NCI-H1436 (cell line): ENCODE measurements around the gene DGKZ.

Experiments
- DNase-seq: peaks from one replicate; lab custom pipeline; 2025; lab: John Stamatoyannopoulos, UW

The DGKZ gene

DNA sequence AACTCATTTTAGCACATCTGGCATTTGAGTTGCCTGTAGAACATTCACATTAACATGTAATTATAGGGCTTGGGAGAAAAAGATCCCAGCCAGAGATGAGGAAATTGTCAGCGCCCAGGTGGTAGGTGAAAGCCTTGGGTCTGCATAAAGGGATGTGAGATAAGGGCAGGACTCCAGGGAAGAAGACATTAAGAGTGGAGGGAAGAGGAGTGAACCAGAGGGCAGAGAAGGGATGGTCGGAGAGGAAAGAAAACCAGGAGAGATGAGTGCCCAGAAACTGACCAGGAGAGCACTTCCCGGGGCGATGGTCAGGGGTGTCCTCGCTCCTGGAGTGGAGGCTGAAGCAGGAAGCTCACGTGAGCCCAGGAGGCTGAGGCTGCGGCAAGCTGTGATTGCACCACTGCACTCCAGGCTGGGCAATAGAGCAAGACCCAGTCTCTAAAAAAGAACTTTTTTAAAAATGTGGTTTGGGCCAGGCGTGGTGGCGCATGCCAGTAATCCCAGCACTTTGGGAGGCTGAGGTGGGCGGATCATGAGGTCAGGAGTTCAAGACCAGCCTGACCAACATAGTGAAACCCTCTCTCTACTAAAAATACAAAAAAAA lies 20.3 kb upstream of the DGKZ start:
- no peak for DNase-seq

DNA sequence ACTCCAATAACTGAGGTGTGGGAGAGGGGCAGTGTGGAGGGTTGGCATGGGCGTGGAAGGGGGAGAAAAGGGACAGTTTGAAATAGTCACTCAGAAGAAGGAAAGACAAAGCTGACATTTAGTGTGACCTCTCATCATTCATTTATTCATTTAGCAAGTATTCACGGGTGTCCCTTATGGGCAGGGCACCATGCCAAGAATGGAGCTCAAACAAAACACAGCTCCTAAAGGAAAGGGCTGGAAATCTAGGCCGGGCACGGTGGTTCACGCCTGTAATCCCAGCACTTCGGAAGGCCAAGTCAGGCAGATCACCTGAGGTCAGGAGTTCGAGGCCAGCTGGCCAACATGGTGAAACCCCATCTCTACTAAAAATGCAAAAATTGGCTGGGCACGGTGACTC lies 19.4 kb upstream of the DGKZ start:
- DNase-seq: no peak

DNA sequence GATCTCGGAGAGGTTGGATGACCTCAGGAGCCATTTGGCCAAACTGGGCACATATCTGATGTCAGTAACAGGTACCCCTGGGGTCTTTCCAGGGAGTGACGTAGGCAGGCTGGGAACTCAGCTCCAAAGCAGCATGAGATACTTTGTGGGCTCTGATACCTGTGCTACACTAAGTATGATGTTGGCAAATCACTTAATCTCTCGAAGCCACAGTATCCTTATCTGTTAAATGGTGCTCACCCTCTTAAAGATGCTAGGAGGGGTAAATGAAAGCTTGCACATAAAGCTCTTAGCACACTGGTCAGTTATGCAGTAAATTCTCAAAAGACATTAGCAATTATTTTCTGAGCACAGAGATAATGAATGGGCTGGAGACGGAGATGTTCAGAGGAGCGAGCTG lies 17.1 kb upstream of the DGKZ start:
- DNase-seq: no peak

DNA sequence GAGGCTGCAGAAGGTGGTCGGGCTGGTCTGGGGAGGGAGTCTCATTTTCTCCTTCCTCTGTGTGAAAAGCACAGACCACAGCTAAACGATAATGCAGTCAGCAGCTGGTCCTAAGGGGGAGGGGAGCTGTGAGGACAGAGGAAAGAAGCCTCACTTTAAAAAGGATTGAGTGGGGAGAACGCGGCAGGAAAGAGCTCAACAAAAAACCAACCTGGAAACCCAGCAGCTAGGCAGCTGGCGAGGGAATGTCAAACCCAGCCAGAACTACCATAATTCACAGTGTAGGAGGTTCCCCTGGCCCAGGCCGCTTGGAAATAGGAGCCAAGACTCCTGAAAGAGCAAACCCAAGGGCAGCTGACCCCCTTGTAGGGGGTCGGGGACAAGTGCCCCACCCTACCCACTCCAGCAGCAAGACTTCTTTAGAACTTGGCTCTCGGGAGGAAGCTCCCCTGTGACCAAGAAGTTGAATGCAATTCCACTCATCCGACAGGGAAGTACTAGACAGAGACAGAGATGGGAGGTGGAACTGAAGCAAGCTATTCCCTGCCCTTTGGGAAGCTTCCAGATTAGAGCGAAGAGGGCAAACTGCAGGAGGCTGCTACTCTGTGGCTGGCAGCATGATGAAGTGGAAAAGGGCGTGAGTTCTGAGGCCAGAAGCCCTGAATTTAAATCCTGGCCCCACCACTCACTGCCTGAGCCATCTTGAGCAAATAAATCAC lies 16.5 kb upstream of the DGKZ start:
- DNase-seq: no peak

DNA sequence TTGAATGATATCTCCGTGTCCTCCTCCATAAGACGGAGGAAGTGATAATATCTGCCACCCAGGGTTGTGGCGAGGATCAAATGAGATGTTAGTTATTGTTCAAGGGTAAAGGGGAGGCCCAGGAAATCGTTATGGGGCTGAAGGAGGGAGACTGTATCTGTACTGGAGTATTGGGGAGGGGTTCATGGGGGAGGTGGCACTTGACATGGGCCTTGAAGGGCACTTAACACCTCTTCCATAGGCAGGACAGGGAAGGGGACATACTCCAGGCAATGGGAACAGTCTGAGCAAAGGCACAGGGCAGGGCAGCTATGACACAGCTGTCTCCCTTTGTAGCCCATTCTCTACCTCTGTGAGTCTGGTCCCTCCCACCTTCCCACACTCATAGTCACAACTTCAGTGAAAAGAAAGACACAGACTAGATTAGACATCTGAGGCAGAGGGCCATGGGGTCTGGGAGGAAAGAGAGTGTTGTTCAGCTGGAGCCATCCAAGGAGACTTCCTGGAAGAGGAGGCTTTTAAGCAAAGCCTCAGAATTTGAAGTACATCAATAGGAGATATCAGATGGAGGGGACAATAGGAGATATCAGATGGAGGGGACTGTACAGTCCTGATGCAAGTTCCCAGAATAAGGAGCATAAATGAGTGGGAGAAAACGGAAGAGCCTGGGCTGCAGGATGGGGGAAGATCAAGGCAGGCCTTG lies 15.8 kb upstream of the DGKZ start:
- no peak for DNase-seq

DNA sequence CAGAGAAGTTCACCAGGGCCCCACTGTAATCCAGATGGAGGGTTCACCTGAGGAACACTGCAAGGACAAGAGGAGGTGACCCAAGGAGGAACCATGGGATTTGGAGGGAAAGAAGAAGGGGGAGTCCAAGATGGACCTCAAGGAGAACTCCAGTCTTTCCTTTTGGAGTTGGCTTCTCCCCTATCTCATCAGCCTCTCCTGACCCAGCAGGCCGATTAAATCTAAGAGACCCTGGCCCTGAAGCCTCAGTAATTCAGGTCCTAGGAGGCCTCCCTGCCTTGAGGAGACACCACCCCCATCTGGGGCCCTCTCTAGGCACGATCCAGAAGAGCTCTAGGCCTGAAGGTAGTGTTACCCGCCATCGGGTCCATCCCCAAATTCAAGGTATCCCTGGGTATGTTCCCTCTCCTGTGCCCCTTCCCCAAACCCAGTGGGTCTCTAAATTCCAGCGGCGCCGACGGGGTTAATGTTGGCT lies 15.1 kb upstream of the DGKZ start:
- DNase-seq: no peak

DNA sequence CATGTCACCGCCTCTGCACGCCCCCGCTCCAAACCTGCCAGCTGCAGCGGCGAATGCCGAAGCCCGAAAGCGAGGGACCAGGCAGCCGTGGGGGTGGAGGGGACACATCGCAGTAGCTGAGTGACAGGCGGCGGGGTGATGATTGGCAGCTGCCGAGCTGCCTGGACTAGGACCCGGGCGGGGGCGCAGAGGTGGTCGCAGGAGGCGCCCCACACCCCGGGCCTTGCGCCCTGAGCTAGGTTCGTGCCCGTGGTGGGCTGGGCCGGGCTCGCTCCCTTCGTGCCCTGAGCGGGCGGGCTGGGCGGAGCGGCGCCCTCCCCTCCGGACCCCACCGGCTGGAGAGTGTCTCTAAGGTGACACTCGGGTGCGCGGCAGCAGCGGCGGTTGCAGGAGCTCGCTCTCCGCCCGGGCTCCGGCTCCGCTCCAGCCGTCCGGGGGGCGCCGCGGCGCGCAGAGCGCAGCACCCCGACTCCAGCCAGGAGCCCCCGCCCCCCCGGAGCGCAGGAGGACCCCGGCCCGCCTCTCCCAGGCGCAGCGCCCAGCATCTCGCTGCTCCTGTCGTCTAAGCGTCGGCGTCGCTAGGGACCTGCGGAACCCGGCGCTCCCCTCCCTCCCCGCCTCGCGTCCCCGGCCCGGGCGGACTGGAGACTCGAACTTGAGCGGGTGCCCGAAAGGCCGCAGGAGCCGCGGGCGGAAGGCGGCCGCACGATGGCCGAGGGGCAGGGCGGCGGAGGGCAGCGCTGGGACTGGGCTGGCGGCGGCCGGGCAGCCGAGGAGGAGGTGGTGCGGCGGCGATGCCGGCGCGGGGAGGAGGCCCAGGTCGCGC lies 14.5 kb upstream of the DGKZ start:
- no peak for DNase-seq

DNA sequence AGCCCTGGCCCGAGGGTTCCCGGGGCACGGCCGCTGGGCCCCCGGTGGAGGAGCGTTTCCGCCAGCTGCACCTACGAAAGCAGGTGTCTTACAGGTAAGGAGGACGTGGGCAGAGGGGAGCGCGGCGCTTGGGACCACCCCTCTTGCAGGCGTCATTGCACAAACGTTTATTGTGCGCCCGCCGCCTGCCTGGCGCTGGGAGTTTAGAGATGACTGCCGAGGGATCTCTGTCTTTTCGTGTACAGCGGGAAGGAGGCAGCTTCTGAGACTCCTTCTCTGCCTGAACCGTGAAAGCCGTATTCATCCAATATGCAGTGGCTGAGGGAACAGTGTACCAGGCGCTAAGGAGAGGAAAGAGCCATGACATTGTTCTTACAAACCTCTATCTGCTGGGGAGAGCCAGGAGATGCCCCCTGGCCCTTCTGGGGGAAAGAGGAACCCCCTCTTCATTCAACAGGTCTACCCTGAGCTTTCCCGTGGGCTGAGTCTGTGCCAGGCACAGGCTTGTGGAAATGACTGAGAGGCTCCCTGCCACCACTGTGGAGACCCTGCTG lies 13.8 kb upstream of the DGKZ start:
- no peak for DNase-seq

DNA sequence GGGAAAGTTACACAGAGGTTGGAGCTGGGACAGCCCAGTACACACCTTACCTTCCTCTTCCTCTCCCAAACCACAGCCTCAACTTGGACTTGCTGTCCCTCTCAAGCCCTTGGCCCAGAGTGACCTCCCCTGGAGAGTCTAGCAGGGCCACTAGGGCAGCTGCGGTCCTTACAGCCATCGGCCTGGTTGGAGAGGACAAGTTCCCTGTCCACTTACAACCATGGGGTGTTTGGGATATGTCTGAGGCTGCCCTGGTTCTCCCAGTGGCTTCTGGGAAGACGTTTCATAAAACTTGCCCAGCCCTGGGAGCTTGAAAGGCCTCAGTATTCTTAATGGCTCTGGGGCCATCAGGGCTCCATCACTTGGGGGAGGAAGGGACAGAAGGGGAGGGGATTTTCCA lies 13.1 kb upstream of the DGKZ start:
- no peak for DNase-seq

DNA sequence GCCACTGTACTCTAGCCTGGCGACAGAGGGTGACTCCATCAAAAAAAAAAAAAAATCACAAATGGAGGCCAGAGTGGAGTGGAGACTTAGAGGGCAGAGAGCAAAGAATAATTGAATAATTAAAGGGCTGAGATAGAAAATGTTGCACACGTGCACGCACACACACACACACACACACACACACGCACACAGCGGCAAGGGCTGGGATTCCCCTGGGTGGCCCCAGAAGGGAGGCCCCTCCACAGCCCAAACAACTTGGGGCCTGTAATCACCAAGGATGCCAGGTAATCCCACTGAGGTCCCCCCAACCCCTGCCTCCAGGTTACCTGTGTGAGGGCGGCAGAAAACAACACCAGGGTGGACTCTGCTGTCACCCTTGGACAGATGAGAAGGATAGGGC lies 12.0 kb upstream of the DGKZ start:
- DNase-seq: no peak

DNA sequence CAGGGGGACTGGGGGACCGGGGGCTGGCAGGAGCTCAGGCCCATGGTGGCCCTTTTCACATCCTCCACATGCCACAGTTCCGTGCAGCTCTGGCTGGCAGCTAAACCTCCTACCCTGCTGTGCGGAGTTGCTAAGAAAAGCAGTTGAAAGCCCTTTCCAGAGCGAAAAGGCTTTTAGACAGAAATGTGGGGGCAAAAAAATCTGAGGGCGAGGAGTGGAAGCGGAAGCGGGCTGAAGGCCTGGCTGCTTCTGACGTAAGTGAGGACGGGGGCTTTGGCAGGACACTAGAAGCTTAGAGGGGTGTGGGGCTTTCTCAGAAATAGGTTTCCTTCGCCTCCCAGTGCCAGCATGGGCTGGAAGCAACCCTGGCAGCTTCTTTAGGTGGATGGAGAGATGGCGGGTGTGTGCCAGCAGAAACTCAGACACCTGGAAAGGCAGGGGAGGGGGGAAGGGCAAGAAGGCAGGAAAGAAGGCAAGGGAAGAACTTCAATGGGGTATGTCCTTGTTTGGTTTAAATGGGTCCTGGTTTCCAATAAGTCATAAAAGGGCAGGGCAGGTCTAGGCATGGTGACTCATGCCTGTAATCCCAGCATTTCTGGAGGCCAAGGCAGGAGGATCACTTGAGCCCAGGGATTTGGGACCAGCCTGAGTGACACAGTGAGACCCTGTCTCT lies 11.2 kb upstream of the DGKZ start:
- no peak for DNase-seq

DNA sequence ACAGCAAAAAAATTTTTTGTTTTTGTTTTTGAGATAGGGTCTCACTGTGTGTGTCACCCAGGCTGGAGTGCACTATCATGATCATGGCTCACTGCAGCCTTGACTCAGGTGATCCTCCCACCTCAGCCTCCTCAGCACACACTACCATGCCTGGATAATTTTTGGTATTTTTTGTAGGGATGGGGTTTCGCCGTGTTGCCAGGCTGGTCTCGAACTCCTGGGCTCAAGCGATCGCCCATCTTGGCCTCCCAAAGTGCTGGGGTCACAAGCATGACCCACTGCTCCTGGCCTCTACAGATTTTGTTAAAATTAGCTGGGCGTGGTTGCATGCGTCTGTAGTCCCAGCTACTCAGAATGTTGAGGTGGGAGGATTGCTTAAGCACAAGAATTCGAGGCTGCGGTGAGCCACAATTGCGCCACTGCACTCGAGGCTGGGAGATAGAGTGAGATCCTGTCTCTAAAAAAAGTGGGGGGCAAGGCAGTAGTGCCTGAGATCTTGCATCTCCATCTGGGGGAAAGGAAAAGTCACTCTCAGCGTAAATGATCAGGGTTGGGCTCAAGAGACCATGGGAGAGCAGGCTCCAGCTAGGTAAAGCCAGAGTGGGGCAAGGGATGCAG lies 10.6 kb upstream of the DGKZ start:
- no peak for DNase-seq

DNA sequence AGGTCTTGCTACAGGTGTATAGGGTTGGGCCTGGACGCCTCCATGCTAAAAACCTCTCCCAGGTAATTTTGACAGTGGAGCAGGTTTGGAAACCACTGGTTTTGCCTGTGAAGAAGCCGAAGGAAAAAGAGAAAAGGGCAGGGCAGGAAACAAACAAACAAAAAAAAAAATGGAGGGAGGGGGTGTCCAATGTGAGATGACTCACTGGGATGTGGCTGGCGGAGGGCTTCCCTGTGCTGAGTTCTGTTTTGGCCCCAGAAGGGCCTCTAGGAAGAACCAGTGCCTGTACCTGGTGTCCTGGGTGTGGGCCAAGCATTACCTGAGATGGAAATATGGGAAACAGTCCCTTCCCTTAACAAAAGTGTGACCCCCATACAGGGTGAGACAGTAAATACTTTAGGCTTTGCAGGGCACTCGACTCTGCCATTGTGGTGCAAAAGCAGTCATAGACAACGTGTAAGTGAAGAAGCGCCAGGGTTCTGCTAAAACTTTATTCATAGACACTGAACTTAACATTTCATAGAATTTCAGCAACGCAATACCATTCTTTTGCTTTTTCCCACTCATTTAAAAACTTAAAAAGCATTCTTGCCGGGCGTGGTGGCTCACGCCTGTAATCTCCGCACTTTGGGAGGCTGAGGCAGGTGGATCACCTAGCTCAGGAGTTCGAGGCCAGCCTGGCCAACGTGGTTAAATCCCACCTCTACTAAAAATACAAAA lies 9.5 kb upstream of the DGKZ start:
- DNase-seq: no peak

DNA sequence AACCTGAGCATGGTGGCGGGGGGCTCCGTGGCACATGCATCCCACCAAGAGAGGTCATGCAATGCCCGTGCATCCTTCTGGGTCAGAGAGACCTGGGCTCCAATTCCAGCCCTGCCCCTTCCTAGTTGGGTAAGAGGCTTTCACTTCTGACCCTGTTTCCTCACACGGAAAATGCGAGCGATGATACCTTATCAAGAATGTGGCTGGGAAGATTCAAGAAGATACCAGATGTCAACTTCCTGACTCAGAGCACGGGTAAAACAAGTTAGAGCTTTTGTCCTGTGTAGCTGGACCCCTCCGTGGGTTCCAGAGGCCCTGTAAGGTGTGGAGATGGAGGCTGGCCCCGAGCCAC lies 8.7 kb upstream of the DGKZ start:
- DNase-seq: no peak

DNA sequence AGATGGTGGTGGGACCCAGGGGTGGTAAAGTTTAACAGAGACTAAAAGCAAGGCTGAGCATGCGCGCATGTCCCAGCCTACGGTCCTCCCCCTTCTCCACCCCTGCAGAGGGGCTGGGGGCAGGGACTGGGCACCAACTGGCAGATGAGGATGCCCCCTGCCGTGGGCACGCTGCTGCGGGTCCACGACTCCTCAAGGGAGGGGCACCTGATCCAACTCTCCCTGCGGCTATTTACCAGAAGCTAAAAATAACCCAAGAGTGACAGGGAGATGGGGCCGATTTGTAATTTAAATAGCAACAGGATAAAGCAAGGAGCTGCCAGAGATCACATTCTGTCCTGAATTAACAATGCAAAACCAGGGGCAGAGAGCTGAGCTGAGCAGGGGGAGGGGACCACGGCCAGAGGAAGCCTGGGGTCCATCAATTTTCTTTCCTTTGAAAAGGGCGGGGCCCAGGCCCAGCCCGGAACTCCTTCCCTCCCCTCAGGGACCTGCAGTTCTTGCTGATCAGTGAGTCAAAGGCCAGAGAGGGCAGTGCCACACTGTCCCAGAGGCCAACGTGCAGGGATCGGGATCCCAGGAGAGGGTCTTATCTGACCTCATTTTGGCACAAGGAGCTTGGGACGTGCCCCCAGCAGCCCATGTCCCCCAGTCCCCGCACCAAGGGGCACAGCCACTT lies 8.1 kb upstream of the DGKZ start:
- DNase-seq: peak; percentile 62

DNA sequence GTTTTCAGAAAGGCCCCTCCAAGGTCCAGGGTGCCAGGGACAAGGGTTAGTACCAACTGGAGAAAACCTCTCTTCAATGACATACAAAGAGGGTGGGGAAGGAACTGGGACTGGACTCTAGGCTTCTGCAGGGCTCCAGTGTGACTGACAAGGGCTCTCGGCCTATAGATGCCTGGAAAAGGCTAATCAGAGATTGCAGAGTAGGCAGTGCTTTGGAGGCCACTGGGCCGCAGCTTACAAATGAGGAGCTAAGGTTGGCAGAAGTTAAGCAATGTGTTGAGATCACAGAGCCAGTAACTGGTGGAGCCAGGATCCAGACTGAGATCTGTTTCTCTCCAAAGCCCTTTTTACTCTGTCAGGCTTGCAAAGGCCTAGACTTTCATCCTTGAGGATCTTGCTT lies 7.4 kb upstream of the DGKZ start:
- no peak for DNase-seq

DNA sequence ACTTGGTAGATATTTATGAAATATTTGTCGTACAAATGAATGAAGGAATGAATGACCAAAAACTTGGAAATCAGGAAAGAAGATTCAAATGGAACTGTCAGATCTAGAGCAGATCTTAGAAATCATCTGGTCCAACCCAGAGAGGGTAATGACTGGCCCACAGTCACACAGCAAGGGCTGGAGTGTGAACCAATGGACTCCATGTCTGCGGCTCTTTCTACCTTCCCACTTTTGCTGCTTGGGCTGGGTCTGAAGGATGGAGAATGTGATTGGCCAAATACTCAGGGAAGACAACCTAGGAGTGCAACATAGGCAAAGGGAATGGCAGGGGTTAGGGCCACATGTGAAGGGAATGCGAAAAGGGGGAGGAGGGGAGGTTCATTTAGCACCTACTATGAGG lies 5.8 kb upstream of the DGKZ start:
- no peak for DNase-seq

DNA sequence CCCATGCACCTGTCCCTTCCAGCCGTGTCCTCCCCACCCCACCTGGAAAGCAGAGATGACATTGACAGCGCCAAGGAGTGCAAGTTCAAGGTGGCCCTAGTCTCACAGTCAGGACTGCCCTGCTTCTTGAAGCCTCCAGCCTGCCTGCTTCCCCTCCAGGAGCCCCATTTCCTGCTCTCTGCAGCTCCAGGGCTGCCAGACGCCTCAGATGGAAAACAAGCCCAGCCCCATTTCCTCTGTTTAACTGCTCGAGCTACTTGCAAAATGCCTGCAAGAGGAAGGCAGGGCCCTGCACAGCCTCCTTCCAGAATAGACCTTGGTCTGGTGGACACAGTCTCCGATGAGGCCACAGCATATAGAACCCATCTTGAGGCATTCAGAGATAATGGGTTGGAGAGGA lies 5.0 kb upstream of the DGKZ start:
- no peak for DNase-seq

DNA sequence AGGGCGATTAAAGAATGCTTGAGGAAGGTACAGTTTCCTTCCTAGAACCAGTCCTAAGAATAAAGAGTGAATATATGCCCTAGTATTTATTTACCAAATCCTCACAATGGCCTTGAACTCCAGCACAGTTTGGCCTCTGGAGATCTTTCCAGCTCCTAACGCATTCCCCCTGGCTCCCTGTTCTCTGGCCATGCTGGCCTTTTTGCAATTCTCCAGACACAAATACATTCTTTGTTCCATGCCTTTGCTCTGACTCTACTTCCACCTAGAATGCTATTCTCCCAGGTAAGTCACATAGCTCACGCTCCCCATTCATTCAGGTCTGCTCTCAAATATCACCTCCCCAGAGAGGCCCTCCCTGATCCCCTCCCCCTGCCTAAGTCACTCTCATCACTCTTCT lies 3.7 kb upstream of the DGKZ start:
- no peak for DNase-seq

DNA sequence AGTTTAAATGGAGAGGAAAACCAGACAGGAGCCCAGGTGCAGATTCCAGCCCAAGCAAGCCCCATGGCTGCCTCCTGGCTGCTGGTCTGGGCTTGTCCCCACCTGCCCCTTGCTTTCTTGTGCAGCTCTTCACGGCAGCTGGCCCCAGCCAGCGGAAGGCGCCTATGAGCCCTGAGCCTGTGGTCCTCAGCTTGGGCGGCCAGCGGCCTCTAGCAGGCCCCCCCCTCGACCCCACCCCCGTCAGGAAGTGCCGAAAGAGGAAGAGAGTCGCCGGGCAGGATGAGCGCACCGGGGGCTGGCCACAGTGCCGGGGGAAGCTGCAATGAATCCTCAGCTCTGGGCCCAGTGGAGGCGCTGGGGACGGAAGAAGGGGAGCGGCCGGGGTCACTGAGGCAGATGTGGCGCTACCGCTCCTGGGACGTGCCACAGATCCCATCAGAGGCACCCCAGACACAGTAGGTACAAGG lies 2.1 kb upstream of the DGKZ start:
- DNase-seq: no peak
